H9 (cell line): ENCODE measurements around the gene NTN3. TPM values are rescaled to one million over a fixed set of nuclear protein-coding genes. Genes with fewer than 3 reads are reported as not detected.

Experiments used
- DNase-seq: peaks from one replicate; pipeline ENCODE4 v3.0.0-alpha.2; 2017
- H2AFZ ChIP-seq: one replicate; pipeline ENCODE4 v1.6.1; 2013; ENCODE audit warnings: mild to moderate bottlenecking, low read length, control low read depth, moderate library complexity
- H2AK5ac ChIP-seq: 2 replicates; pipeline ENCODE4 v1.6.1; 2013; ENCODE audit warnings: low read length, control low read depth, mixed read lengths; ENCODE audit not compliant: insufficient read length
- H2BK120ac ChIP-seq: one replicate; pipeline ENCODE4 v1.6.1; 2013; ENCODE audit warnings: low read depth, mild to moderate bottlenecking, low read length, control low read depth, inconsistent platforms; ENCODE audit not compliant: poor library complexity, severe bottlenecking
- H2BK12ac ChIP-seq: 2 replicates; pipeline ENCODE4 v1.6.1; 2013; ENCODE audit warnings: low read length, control low read depth, mixed read lengths, low read depth; ENCODE audit not compliant: insufficient read length
- H2BK15ac ChIP-seq: 2 replicates; pipeline ENCODE4 v1.6.1; 2013; ENCODE audit warnings: low read depth, low read length, control low read depth
- H2BK20ac ChIP-seq: one replicate; pipeline ENCODE4 v1.6.1; 2013; ENCODE audit warnings: low read depth, mild to moderate bottlenecking, low read length, control low read depth, inconsistent platforms; ENCODE audit not compliant: poor library complexity, severe bottlenecking
- H2BK5ac ChIP-seq: 2 replicates; pipeline ENCODE4 v1.6.1; 2013; ENCODE audit warnings: low read length, control low read depth, mixed read lengths; ENCODE audit not compliant: insufficient read length
- H3K14ac ChIP-seq: 2 replicates; pipeline ENCODE4 v1.6.1; 2013; ENCODE audit warnings: low read length, control low read depth; ENCODE audit not compliant: insufficient read depth
- H3K18ac ChIP-seq: 2 replicates; pipeline ENCODE4 v1.6.1; 2013; ENCODE audit warnings: low read depth, mild to moderate bottlenecking, mixed read lengths, low read length, control low read depth; ENCODE audit not compliant: insufficient read length
- H3K23ac ChIP-seq: 2 replicates; pipeline ENCODE4 v1.6.1; 2013; ENCODE audit warnings: low read length, control low read depth, mixed read lengths, low read depth; ENCODE audit not compliant: insufficient read length
- H3K23me2 ChIP-seq: 2 replicates; pipeline ENCODE4 v1.6.1; 2013; ENCODE audit warnings: low read depth, mild to moderate bottlenecking, mixed read lengths, low read length, control low read depth; ENCODE audit not compliant: insufficient read length, poor library complexity, severe bottlenecking
- H3K27ac ChIP-seq: 2 replicates; pipeline ENCODE4 v1.5.1; 2013; ENCODE audit warnings: low read length, control low read depth, mixed read lengths, low read depth; ENCODE audit not compliant: insufficient read length
- H3K27me3 ChIP-seq: 2 replicates; pipeline ENCODE4 v1.6.1; 2013; ENCODE audit warnings: low read length, control low read depth, inconsistent platforms; ENCODE audit not compliant: insufficient read depth
- H3K4ac ChIP-seq: 2 replicates; pipeline ENCODE4 v1.6.1; 2013; ENCODE audit warnings: low read depth, mild to moderate bottlenecking, control low read depth, inconsistent platforms, low read length, moderate library complexity
- H3K4me1 ChIP-seq: 2 replicates; pipeline ENCODE4 v1.6.1; 2013; ENCODE audit warnings: low read length, control low read depth, inconsistent platforms; ENCODE audit not compliant: insufficient read depth
- H3K4me2 ChIP-seq: 2 replicates; pipeline ENCODE4 v1.6.1; 2013; ENCODE audit warnings: low read length, control low read depth, mixed read lengths; ENCODE audit not compliant: insufficient read length, insufficient read depth
- H3K56ac ChIP-seq: 2 replicates; pipeline ENCODE4 v1.6.1; 2013; ENCODE audit warnings: low read depth, mild to moderate bottlenecking, mixed read lengths, low read length, control low read depth; ENCODE audit not compliant: insufficient read length
- H3K79me1 ChIP-seq: 2 replicates; pipeline ENCODE4 v1.6.1; 2013; ENCODE audit warnings: low read depth, mild to moderate bottlenecking, moderate library complexity, low read length, control low read depth, inconsistent platforms; ENCODE audit not compliant: insufficient read depth, poor library complexity, severe bottlenecking
- H3K79me2 ChIP-seq: 2 replicates; pipeline ENCODE4 v1.6.1; 2013; ENCODE audit warnings: low read length, control low read depth, inconsistent platforms; ENCODE audit not compliant: insufficient read depth
- H3K9ac ChIP-seq: 2 replicates; pipeline ENCODE4 v1.6.1; 2013; ENCODE audit warnings: low read length, control low read depth, mixed read lengths; ENCODE audit not compliant: insufficient read length; ENCODE audit errors: extremely low read depth
- H3K9me3 ChIP-seq: one replicate; pipeline ENCODE4 v1.6.1; 2013; ENCODE audit warnings: low read depth, low read length, inconsistent platforms; ENCODE audit not compliant: control insufficient read depth
- H3T11ph ChIP-seq: one replicate; pipeline ENCODE4 v1.6.1; 2013; ENCODE audit warnings: mild to moderate bottlenecking, low read length, control low read depth, inconsistent platforms
- H4K20me1 ChIP-seq: one replicate; pipeline ENCODE4 v1.6.1; 2013; ENCODE audit not compliant: control insufficient read depth, insufficient read length, insufficient read depth
- H4K5ac ChIP-seq: 2 replicates; pipeline ENCODE4 v1.6.1; 2013; ENCODE audit warnings: low read depth, mild to moderate bottlenecking, mixed read lengths, low read length, control low read depth; ENCODE audit not compliant: insufficient read length
- H4K8ac ChIP-seq: replicated peaks from 2 replicates; pipeline ENCODE4 v1.6.1; 2013; ENCODE audit warnings: low read length, control low read depth, mixed read lengths, low read depth; ENCODE audit not compliant: insufficient read length
- H4K91ac ChIP-seq: 2 replicates; pipeline ENCODE4 v1.6.1; 2013; ENCODE audit warnings: low read depth, mild to moderate bottlenecking, moderate library complexity, mixed read lengths, low read length, control low read depth; ENCODE audit not compliant: insufficient read length
- H3K27ac Mint-ChIP-seq, 3 experiments: 2 replicates in 2 of 3; 3 replicates in 1 of 3; pipeline ENCODE4 v1.8.0; 2020 to 2021; ENCODE audit warnings: mixed read lengths in 3 of 3, mild to moderate bottlenecking in 1 of 3, moderate library complexity in 1 of 3
- H3K27me3 Mint-ChIP-seq: 2 replicates; pipeline ENCODE4 v1.8.0; 2021; ENCODE audit warnings: low read depth, mild to moderate bottlenecking, moderate library complexity, mixed read lengths
- H3K36me3 Mint-ChIP-seq, 3 experiments: 2 replicates in 2 of 3; 3 replicates in 1 of 3; pipeline ENCODE4 v1.8.0; 2020 to 2021; ENCODE audit warnings: low read depth in 3 of 3, mixed read lengths in 3 of 3; ENCODE audit not compliant: insufficient read depth in 1 of 3
- H3K4me1 Mint-ChIP-seq, 2 experiments: 2 replicates each; pipeline ENCODE4 v1.8.0; 2020; ENCODE audit warnings: mixed read lengths in 2 of 2
- H3K4me3 Mint-ChIP-seq, 2 experiments: 2 replicates in 1 of 2; 3 replicates in 1 of 2; pipeline ENCODE4 v1.8.0; 2020 to 2021; ENCODE audit warnings: mild to moderate bottlenecking in 2 of 2, mixed read lengths in 2 of 2, moderate library complexity in 1 of 2
- H3K9me3 Mint-ChIP-seq, 2 experiments: 2 replicates in 1 of 2; 3 replicates in 1 of 2; pipeline ENCODE4 v1.8.0; 2020; ENCODE audit warnings: mild to moderate bottlenecking in 2 of 2, mixed read lengths in 2 of 2, moderate library complexity in 1 of 2
- WGBS: extraction: QIAGEN DNeasy Blood & Tissue Kit; methylation state at CpG from one replicate; pipeline ENCODE4 v1.1.7; 2013; ENCODE audit warnings: missing lambda C conversion rate, low lambda C conversion rate, mixed read lengths; ENCODE audit not compliant: insufficient read length; ENCODE audit errors: extremely low coverage; 5-methylcytosine and 5-hydroxymethylcytosine counted together
- total RNA-seq: library from RNA; stranded (reverse); gene quantifications from 2 replicates; pipeline ENCODE4 v1.2.1, GENCODE V29; 2021
- TF ChIP-seq, protein P1 (sequence below): fragments of 200-600 bp; sonication (generic); conservative IDR thresholded peaks from 3 replicates; pipeline ENCODE4 v1.8.0; 2021; ENCODE audit warnings: antibody characterized with exemption, mild to moderate bottlenecking

Gene NTN3
- total RNA-seq, 1 experiment from 2014 or later = 1.3 TPM

DNA sequence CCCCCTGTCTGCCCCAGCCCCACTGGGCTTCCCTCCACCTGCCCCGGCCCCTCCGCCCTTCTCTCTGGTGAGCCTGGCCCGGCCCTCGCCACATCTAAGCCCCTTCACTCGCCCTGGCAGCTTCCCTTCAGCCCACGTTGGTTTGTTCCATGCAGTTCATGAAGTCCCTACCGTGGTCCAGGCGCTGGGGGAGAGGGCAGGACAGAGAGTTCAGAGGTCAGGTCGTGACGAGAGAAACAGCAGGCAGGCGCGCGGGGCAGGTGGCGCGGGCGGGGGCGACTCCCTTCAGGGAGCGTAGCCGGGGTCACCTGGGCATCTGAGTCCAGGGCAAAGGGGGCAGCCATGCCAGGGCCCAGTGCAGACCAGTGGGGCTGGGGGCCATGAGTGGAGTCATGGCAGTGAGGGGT, 20.1 kb upstream of the NTN3 start:
- DNase-seq = no peak
- no peak overlapping the region for H3K27ac Mint-ChIP-seq
- Histone ChIP-seq H2BK12ac (no peak overlapping the region), H4K91ac (no peak overlapping the region), H3K23ac (no peak overlapping the region), H3K14ac (no peak overlapping the region), H2BK120ac (no peak overlapping the region), H2BK5ac (no peak overlapping the region), H3K79me1 (no peaks in the 10 kb centered on the region), H3K4me1 (no peaks in the 10 kb centered on the region), H3K27me3 (no peaks in the 10 kb centered on the region), H3K23me2 (no peaks in the 10 kb centered on the region), H3T11ph (no peak overlapping the region), H3K9me3 (no peaks in the 10 kb centered on the region), H3K27ac (no peak overlapping the region), H2AFZ (no peak overlapping the region), H4K8ac (no peak overlapping the region), H3K56ac (no peak overlapping the region), H3K18ac (no peak overlapping the region), H4K20me1 (no peaks in the 10 kb centered on the region), H2BK20ac (no peak overlapping the region), H3K79me2 (no peaks in the 10 kb centered on the region), H2AK5ac (no peak overlapping the region), H3K4ac (no peak overlapping the region), H3K4me2 (no peak overlapping the region), H2BK15ac (no peak overlapping the region), H3K9ac (no peak overlapping the region), H4K5ac (no peak overlapping the region)
- TF ChIP-seq, protein P1, sequence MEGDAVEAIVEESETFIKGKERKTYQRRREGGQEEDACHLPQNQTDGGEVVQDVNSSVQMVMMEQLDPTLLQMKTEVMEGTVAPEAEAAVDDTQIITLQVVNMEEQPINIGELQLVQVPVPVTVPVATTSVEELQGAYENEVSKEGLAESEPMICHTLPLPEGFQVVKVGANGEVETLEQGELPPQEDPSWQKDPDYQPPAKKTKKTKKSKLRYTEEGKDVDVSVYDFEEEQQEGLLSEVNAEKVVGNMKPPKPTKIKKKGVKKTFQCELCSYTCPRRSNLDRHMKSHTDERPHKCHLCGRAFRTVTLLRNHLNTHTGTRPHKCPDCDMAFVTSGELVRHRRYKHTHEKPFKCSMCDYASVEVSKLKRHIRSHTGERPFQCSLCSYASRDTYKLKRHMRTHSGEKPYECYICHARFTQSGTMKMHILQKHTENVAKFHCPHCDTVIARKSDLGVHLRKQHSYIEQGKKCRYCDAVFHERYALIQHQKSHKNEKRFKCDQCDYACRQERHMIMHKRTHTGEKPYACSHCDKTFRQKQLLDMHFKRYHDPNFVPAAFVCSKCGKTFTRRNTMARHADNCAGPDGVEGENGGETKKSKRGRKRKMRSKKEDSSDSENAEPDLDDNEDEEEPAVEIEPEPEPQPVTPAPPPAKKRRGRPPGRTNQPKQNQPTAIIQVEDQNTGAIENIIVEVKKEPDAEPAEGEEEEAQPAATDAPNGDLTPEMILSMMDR = no peak
- no peaks in the 10 kb centered on the region for H3K4me1 Mint-ChIP-seq
- no CpG with 5 or more reads among the region's 19 CpGs for WGBS
- no peaks in the 10 kb centered on the region for H3K27me3 Mint-ChIP-seq
- H3K4me3 Mint-ChIP-seq = no peak overlapping the region
- peaks cover 48 to 87% (median 82%) of the 10 kb centered on the region in 3 experiments for H3K36me3 Mint-ChIP-seq
- no peaks in the 10 kb centered on the region for H3K9me3 Mint-ChIP-seq
